ENCODE measurements around the gene PRICKLE3.

DNA sequence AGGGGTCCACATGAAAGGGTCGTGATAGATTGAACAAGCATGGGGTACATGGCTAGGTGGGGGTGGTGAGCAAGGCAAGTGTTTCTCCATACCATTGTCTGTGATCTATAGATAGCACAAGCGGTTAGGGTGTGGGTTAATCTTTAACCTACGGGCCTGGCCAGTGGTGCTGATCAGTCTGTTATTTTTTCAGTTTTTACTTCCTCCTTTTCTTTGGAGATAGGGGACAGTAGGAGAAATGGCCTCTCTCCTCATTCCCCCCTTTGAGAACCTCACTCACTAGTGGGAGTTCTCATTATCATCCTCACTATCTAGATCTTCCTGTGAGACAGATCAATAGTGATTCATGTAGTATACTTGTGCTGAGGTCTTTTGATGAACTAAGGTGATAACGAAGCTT lies 46.5 kb downstream of the PRICKLE3 start:
- TF ChIP-seq, protein P1, sequence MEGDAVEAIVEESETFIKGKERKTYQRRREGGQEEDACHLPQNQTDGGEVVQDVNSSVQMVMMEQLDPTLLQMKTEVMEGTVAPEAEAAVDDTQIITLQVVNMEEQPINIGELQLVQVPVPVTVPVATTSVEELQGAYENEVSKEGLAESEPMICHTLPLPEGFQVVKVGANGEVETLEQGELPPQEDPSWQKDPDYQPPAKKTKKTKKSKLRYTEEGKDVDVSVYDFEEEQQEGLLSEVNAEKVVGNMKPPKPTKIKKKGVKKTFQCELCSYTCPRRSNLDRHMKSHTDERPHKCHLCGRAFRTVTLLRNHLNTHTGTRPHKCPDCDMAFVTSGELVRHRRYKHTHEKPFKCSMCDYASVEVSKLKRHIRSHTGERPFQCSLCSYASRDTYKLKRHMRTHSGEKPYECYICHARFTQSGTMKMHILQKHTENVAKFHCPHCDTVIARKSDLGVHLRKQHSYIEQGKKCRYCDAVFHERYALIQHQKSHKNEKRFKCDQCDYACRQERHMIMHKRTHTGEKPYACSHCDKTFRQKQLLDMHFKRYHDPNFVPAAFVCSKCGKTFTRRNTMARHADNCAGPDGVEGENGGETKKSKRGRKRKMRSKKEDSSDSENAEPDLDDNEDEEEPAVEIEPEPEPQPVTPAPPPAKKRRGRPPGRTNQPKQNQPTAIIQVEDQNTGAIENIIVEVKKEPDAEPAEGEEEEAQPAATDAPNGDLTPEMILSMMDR (IDR thresholded peaks at IDR 0.05): no peak
- no peak for TF ChIP-seq POLR2A (IDR thresholded peaks at IDR 0.05)
